ENCODE results near the gene SLCO1A2.

GRCh38 chr12:21370845-21371449, 36.2 kb upstream of the SLCO1A2 start:
- TF ChIP-seq CTCF (conservative IDR thresholded peaks at IDR 0.05 in 1 of 2, IDR thresholded peaks at IDR 0.05 in 1 of 2; ENCODE audit: extremely low read depth in 1 of 2, insufficient read depth in 1 of 2, low read depth in 1 of 2, low read length in 2 of 2): no peak
- TF ChIP-seq EZH2 (IDR thresholded peaks at IDR 0.05; ENCODE audit: borderline replicate concordance, low read length): no peak
